GM12874 (cell line): ENCODE measurements around the gene NPFFR1.

ENCODE experiments used
- CTCF ChIP-seq: IDR thresholded peaks from 2 replicates; pipeline ENCODE4 v1.5.1; 2011; ENCODE audit warnings: low read depth, mild to moderate bottlenecking, control low read depth, low read length, moderate library complexity; ENCODE audit not compliant: insufficient read depth

NPFFR1 gene

GRCh38 chr10:70221030-70221429 lies 62.8 kb downstream of the NPFFR1 start:
- no peak for TF ChIP-seq CTCF

- TF ChIP-seq CTCF, result no peak
These were observed 70.9 kb downstream of the NPFFR1 start for GRCh38 chr10:70212879-70213278.

GRCh38 chr10:70212277-70212676 lies 71.5 kb downstream of the NPFFR1 start:
- TF ChIP-seq CTCF, result no peak

GRCh38 chr10:70206762-70207161 lies 77.0 kb downstream of the NPFFR1 start:
- TF ChIP-seq CTCF, result no peak

DNA sequence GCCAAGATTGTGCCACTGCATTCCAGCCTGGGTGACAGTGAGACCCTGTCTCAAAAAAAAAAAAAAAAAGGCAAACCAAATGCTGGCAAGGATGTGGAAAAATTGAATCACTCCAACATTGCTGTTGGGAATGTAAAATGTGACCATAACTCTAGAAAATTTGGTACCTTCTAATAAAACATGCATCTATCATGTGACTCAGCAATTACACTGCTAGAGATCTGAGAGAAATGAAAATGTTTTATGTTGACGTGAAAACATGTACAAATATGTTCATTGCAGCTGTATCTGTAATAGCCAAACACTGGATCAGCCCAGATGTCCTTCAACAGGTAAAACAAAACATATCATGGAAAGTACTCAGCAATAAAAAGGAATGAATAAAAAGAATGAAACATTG lies 82.7 kb downstream of the NPFFR1 start:
- no peak for TF ChIP-seq CTCF

GRCh38 chr10:70198696-70199466 lies 84.9 kb downstream of the NPFFR1 start:
- TF ChIP-seq CTCF, result no peak
